Measurements from ENCODE around the gene MAPK1. TPM values are rescaled to one million over a fixed set of nuclear protein-coding genes. Genes with fewer than 3 reads are reported as not detected.
A peak's percentile ranks its signal among the peaks of the same experiment; 100 is the strongest.
"Not testable (repeated sequence)": the region's sequence is repeated elsewhere in the genome, so short reads cannot be mapped to it uniquely, and the experiment has no call there.

MAPK1 gene
- total RNA-seq, 1 donor from 2014 or later, result 91.3 TPM

- Mint-ChIP-seq H3K4me3 (no peak overlapping the region), H3K27ac (no peak overlapping the region), H3K36me3 (ENCODE audit: low read depth) (no peaks in the 10 kb centered on the region), H3K9me3 (no peaks in the 10 kb centered on the region), H3K4me1 (ENCODE audit: low read depth) (no peaks in the 10 kb centered on the region), H3K27me3 (ENCODE audit: insufficient read depth) (peaks cover 28% of the 10 kb centered on the region)
- intact Hi-C loops (cut with micrococcal nuclease), result no loop called here
- DNase-seq (ENCODE audit: low spot score), result no peak
These were observed 31.0 kb upstream of the MAPK1 start for GRCh38 chr22:21898354-21898896.

GRCh38 chr22:21896951-21897513, 29.6 kb upstream of the MAPK1 start:
- Mint-ChIP-seq H3K27me3 (ENCODE audit: insufficient read depth) (peaks cover 26% of the 10 kb centered on the region), H3K4me1 (ENCODE audit: low read depth) (no peaks in the 10 kb centered on the region), H3K4me3 (no peak overlapping the region), H3K36me3 (ENCODE audit: low read depth) (no peaks in the 10 kb centered on the region), H3K9me3 (no peaks in the 10 kb centered on the region), H3K27ac (no peak overlapping the region)
- intact Hi-C loops (cut with micrococcal nuclease), result no loop called here
- no peak for DNase-seq (ENCODE audit: low spot score)

GRCh38 chr22:21896275-21896674, 28.8 kb upstream of the MAPK1 start:
- intact Hi-C loops (cut with micrococcal nuclease); H3K36me3 Mint-ChIP-seq (ENCODE audit: low read depth): not testable (repeated sequence)

GRCh38 chr22:21894799-21895198, 27.4 kb upstream of the MAPK1 start:
- H3K4me1 Mint-ChIP-seq (ENCODE audit: low read depth), result no peaks in the 10 kb centered on the region
- no peak for DNase-seq (ENCODE audit: low spot score)
- H3K4me3 Mint-ChIP-seq, result no peak overlapping the region
- H3K36me3 Mint-ChIP-seq (ENCODE audit: low read depth), result no peaks in the 10 kb centered on the region
- peaks cover 28% of the 10 kb centered on the region for H3K27me3 Mint-ChIP-seq (ENCODE audit: insufficient read depth)
- intact Hi-C loops (cut with micrococcal nuclease), result no loop called here
- H3K27ac Mint-ChIP-seq, result no peak overlapping the region
- no peaks in the 10 kb centered on the region for H3K9me3 Mint-ChIP-seq

More at GRCh38 chr22:21896275-21896674, 28.8 kb upstream of the MAPK1 start:
- H3K27me3 Mint-ChIP-seq (ENCODE audit: insufficient read depth), result peaks cover 26% of the 10 kb centered on the region
- H3K4me1 Mint-ChIP-seq (ENCODE audit: low read depth); H3K27ac Mint-ChIP-seq; H3K4me3 Mint-ChIP-seq; DNase-seq (ENCODE audit: low spot score); H3K9me3 Mint-ChIP-seq: not testable (repeated sequence)

GRCh38 chr22:21889251-21889990, 22.0 kb upstream of the MAPK1 start:
- H3K9me3 Mint-ChIP-seq, result no peaks in the 10 kb centered on the region
- intact Hi-C loops (cut with micrococcal nuclease), result no loop called here
- no peaks in the 10 kb centered on the region for H3K36me3 Mint-ChIP-seq (ENCODE audit: low read depth)
- DNase-seq (ENCODE audit: low spot score), result no peak
- no peak overlapping the region for H3K27ac Mint-ChIP-seq
- H3K27me3 Mint-ChIP-seq (ENCODE audit: insufficient read depth), result peaks cover 13% of the 10 kb centered on the region
- H3K4me3 Mint-ChIP-seq, result no peak overlapping the region
- no peaks in the 10 kb centered on the region for H3K4me1 Mint-ChIP-seq (ENCODE audit: low read depth)

GRCh38 chr22:21887841-21888240, 20.4 kb upstream of the MAPK1 start:
- H3K4me3 Mint-ChIP-seq, result no peak overlapping the region
- intact Hi-C loops (cut with micrococcal nuclease), result no loop called here

GRCh38 chr22:21883930-21884329, 16.5 kb upstream of the MAPK1 start:
- H3K27me3 Mint-ChIP-seq (ENCODE audit: insufficient read depth); H3K4me3 Mint-ChIP-seq; H3K36me3 Mint-ChIP-seq (ENCODE audit: low read depth); H3K27ac Mint-ChIP-seq; DNase-seq (ENCODE audit: low spot score); H3K4me1 Mint-ChIP-seq (ENCODE audit: low read depth); H3K9me3 Mint-ChIP-seq; intact Hi-C loops (cut with micrococcal nuclease): not testable (repeated sequence)

More at GRCh38 chr22:21887841-21888240, 20.4 kb upstream of the MAPK1 start:
- H3K36me3 Mint-ChIP-seq (ENCODE audit: low read depth), result no peaks in the 10 kb centered on the region
- no peak for DNase-seq (ENCODE audit: low spot score)
- H3K4me1 Mint-ChIP-seq (ENCODE audit: low read depth), result no peaks in the 10 kb centered on the region
- no peak overlapping the region for H3K27ac Mint-ChIP-seq
- no peaks in the 10 kb centered on the region for H3K9me3 Mint-ChIP-seq
- peaks cover 9% of the 10 kb centered on the region for H3K27me3 Mint-ChIP-seq (ENCODE audit: insufficient read depth)

GRCh38 chr22:21882754-21883333, 15.4 kb upstream of the MAPK1 start:
- intact Hi-C loops (cut with micrococcal nuclease); DNase-seq (ENCODE audit: low spot score); H3K4me1 Mint-ChIP-seq (ENCODE audit: low read depth); H3K9me3 Mint-ChIP-seq; H3K27me3 Mint-ChIP-seq (ENCODE audit: insufficient read depth); H3K4me3 Mint-ChIP-seq; H3K27ac Mint-ChIP-seq; H3K36me3 Mint-ChIP-seq (ENCODE audit: low read depth): not testable (repeated sequence)

GRCh38 chr22:21881841-21882753, 14.7 kb upstream of the MAPK1 start:
- DNase-seq (ENCODE audit: low spot score), result no peak
- peaks cover 3% of the 10 kb centered on the region for H3K27me3 Mint-ChIP-seq (ENCODE audit: insufficient read depth)
- intact Hi-C loops (cut with micrococcal nuclease), result no loop called here
- no peaks in the 10 kb centered on the region for H3K9me3 Mint-ChIP-seq
- peaks cover under 1% of the 10 kb centered on the region for H3K4me1 Mint-ChIP-seq (ENCODE audit: low read depth)
- no peak overlapping the region for H3K27ac Mint-ChIP-seq
- no peaks in the 10 kb centered on the region for H3K36me3 Mint-ChIP-seq (ENCODE audit: low read depth)
- no peak overlapping the region for H3K4me3 Mint-ChIP-seq

- no peak for DNase-seq (ENCODE audit: low spot score)
- Mint-ChIP-seq H3K4me1 (ENCODE audit: low read depth) (peaks cover 15% of the 10 kb centered on the region), H3K36me3 (ENCODE audit: low read depth) (no peaks in the 10 kb centered on the region), H3K9me3 (no peaks in the 10 kb centered on the region), H3K27me3 (ENCODE audit: insufficient read depth) (peaks cover 18% of the 10 kb centered on the region), H3K27ac (peak overlapping the region; percentile 94), H3K4me3 (no peak overlapping the region)
- intact Hi-C loops (cut with micrococcal nuclease), result loop anchor here (1.0 kb wide), 3 partner anchors 8 to 113 kb away; no protein-coding TSS in a partner anchor
These were observed 9.2 kb upstream of the MAPK1 start for GRCh38 chr22:21876486-21877176.

GRCh38 chr22:21874953-21875352, 7.5 kb upstream of the MAPK1 start:
- H3K4me3 Mint-ChIP-seq; H3K27ac Mint-ChIP-seq; intact Hi-C loops (cut with micrococcal nuclease); DNase-seq (ENCODE audit: low spot score); H3K36me3 Mint-ChIP-seq (ENCODE audit: low read depth); H3K9me3 Mint-ChIP-seq: not testable (repeated sequence)
- Mint-ChIP-seq H3K4me1 (ENCODE audit: low read depth) (peaks cover 15% of the 10 kb centered on the region), H3K27me3 (ENCODE audit: insufficient read depth) (peaks cover 20% of the 10 kb centered on the region)

GRCh38 chr22:21873619-21874018, 6.2 kb upstream of the MAPK1 start:
- Mint-ChIP-seq H3K36me3 (ENCODE audit: low read depth) (no peaks in the 10 kb centered on the region), H3K27me3 (ENCODE audit: insufficient read depth) (peaks cover 22% of the 10 kb centered on the region), H3K9me3 (no peaks in the 10 kb centered on the region), H3K4me1 (ENCODE audit: low read depth) (peaks cover 15% of the 10 kb centered on the region), H3K4me3 (no peak overlapping the region), H3K27ac (no peak overlapping the region)
- intact Hi-C loops (cut with micrococcal nuclease), result no loop called here
- DNase-seq (ENCODE audit: low spot score), result no peak
